UCSD-AML1 (cell line): ENCODE measurements around the gene TWIST1.

ENCODE experiments used
- DNase-seq: peaks from one replicate; lab custom pipeline; 2025; ENCODE audit not compliant: unreplicated experiment; lab: John Stamatoyannopoulos, UW

The TWIST1 gene

GRCh38 chr7:19097165-19098055 lies 20.0 kb downstream of the TWIST1 start:
- no peak for DNase-seq

GRCh38 chr7:19095353-19095860 lies 22.0 kb downstream of the TWIST1 start:
- DNase-seq: no peak

- DNase-seq: no peak
Measured at GRCh38 chr7:19094598-19095352, 22.7 kb downstream of the TWIST1 start.

GRCh38 chr7:19094138-19094537 lies 23.3 kb downstream of the TWIST1 start:
- no peak for DNase-seq

- no peak for DNase-seq
Measured at GRCh38 chr7:19091550-19092200, 25.8 kb downstream of the TWIST1 start.

- no peak for DNase-seq
Measured at GRCh38 chr7:19090526-19090925, 26.9 kb downstream of the TWIST1 start.

- DNase-seq: no peak
Measured at GRCh38 chr7:19089797-19090196, 27.6 kb downstream of the TWIST1 start.

- no peak for DNase-seq
Measured at GRCh38 chr7:19089378-19089777, 28.1 kb downstream of the TWIST1 start.

GRCh38 chr7:19080093-19080492 lies 37.3 kb downstream of the TWIST1 start:
- no peak for DNase-seq

- DNase-seq: no peak
Measured at GRCh38 chr7:19079066-19079465, 38.4 kb downstream of the TWIST1 start.

- DNase-seq: no peak
Measured at GRCh38 chr7:19069842-19070241, 47.6 kb downstream of the TWIST1 start.

GRCh38 chr7:19066170-19066569 lies 51.3 kb downstream of the TWIST1 start:
- DNase-seq: no peak
